DMS153 (cell line): Measurements from ENCODE around the gene ZNF3.

Experiments used
- DNase-seq: peaks from one replicate; lab custom pipeline; 2025; lab: John Stamatoyannopoulos, UW

The ZNF3 gene

GRCh38 chr7:100088621-100089457 is 7.3 kb upstream of the ZNF3 start, which contains the start of gene COPS6:
Gene COPS6 (plus strand): TSS chr7:100088969. CDS start chr7:100088991, 22 bp downstream.
- peak; percentile 43 for DNase-seq

GRCh38 chr7:100088095-100088620 is 6.6 kb upstream of the ZNF3 start:
- DNase-seq: no peak

- no peak for DNase-seq
Observed at GRCh38 chr7:100087055-100087750, 5.7 kb upstream of the ZNF3 start.

- DNase-seq: no peak
Observed at GRCh38 chr7:100085515-100085914, 4.0 kb upstream of the ZNF3 start.

DNA sequence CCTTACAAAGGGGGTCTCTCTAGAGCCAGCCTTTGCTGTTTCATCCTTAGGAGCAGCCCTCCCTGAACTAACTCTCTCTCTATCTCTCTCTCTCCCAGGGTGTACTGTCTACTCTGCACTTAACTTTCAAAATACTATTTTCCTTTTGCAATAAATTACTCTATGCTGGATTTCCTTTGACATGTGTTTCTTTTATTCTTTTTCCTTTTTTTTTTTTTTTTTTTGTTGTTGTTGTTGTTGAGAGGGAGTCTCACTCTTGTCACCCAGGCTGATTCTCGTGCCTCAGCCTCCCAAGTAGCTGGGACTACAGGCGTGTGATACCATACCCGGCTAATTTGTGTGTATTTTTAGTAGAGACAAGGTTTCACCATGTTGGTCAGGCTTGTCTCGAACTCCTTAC is 1.5 kb upstream of the ZNF3 start:
- no peak for DNase-seq

GRCh38 chr7:100080907-100081534 is 502 bp downstream of the ZNF3 start:
- peak; percentile 33 for DNase-seq

- DNase-seq: no peak
Observed at GRCh38 chr7:100079024-100079560, 2.4 kb downstream of the ZNF3 start.

DNA sequence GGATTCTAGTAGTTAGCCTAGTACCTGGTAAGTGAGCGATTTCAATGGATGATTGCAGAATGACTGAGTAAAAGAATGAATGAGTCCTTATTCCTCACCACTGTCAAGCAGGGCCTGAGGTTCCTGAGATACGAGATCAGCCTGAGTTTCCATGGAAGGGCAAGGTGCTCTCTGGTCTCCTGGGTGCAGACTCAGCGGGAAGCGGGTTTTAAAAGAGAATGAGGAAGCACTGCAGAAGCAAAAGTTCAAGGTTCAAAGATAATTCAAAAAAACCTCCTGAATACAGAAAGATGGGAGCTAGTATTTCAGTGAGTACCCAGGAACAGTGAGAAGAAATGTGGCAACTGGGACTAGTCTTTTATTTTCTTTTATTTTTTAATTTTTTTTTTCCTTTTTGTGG is 4.3 kb downstream of the ZNF3 start:
- no peak for DNase-seq

GRCh38 chr7:100075418-100075817 is 6.1 kb downstream of the ZNF3 start:
- no peak for DNase-seq

GRCh38 chr7:100074841-100075240 is 6.7 kb downstream of the ZNF3 start:
- DNase-seq: no peak

DNA sequence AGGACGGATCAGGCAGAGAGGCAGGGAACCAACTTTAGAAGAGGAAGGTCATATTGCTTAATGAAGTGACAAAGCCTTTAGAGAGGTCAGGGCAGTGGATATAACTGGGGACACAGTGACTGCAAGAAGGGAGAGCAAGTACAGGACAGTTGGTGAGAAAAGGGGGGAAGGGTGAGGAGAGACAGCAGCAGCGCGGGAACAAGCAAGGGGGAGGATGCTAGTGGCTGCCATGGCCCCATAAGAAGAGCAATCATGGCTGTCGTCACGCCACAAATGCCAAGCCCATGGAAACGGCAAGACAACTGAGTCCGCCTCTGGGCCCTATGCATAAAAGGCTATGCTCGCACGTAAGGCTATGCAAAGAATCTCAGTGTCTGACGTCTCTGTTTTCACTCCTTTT is 9.1 kb downstream of the ZNF3 start:
- DNase-seq: no peak

DNA sequence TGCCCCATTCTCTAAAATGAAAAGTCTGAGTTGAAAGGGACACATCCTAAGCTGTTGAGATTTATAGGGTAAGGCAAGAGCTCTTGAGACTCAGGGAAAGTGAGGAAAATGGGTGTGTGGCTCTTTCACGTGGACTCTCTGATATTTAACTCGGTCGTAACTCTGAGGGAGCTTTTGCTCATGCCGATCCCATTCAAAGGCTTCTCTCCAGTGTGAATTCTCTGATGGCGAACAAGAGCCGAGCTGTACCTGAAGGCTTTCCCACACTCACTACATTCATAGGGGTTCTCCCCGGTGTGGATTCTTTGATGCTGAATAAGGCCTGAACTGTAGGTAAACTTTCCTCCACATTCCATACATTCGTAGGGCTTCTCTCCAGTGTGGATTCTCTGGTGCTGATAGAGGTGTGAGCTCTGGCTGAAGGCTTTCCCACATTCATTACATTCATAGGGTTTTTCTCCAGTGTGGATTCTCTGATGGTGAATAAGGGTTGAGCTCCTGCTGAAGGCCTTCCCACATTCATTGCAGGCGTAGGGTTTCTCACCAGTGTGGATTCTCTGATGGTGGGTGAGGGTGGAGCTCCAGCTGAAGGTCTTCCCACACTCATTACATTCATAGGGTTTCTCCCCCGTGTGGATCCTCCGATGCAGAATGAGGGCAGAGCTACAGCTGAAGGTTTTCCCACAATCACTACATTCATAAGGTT is 10.4 kb downstream of the ZNF3 start:
- no peak for DNase-seq

DNA sequence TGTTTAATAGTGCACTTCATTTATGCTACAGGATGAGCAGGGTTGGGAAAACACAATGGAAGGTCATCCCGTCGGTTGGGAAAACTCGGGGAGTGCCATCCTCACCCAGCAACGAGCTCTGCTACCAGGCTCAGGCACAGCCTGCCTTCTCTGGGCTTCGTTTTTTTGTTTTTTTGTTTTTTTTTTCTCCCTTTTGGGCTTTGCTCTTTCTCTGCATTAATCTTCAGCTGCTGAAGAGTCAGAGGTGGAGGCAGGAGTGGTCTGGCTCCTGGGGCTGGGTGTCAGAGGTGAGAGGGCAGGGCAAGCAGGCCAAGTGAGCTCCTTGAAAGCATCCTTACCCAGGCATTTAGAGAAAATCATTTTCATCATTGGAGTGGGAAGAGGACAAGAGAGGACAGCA is 11.5 kb downstream of the ZNF3 start:
- DNase-seq: no peak

DNA sequence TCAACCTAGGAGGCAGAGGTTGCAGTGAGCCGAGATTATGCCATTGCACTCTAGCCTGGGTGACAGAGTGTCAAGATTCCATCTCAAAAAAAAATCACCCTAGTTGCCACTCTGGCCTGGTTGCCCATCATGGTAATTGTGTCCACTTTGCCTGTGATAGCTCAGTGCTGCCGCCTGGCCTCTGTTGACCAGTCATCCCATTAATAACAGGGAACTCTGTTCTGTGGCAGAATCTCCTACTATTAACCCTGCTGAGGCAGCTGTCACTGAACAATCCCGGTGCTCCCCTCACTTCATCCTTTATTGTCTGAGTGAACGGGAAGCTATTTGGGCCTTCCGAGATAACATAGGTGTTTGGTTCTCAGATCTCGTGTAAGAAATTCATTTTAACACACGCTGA is 14.6 kb downstream of the ZNF3 start:
- DNase-seq: no peak

DNA sequence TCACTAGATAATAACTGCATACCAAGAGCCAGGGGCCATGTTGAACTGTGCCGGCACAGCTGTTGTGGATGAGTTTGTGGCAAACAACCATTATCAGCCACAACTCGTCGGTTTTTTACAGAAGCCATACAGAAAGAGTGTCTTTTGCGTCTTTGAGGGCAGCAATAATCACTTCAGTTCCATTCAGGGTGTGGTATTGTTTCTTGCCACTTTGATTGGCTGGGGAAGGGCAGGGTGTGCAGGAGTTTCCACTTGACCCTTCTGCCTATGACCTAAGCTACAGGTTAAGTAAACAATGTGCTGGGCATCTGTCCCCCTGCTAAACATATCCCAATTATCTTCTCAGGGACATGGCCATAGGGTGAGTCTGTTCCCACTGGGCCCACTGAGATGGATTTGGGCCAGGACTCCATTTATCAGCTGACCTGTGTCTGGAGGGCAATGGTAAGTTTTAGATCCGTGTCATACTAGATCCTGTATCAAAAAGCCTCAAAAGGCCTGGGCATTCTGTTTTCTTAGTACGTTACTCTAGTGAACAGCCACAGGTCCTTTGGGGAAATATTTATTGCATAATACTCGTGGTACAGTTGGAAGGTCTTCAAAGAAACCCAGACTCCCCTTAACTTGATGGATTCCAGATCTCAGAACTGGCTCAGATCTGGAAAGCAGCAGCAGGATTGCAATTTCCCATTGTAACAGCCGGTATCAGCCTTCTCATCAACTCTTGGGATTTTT is 15.9 kb downstream of the ZNF3 start:
- DNase-seq: no peak

GRCh38 chr7:100064162-100064561 is 17.4 kb downstream of the ZNF3 start:
- no peak for DNase-seq

GRCh38 chr7:100063376-100063775 is 18.1 kb downstream of the ZNF3 start:
- DNase-seq: no peak

DNA sequence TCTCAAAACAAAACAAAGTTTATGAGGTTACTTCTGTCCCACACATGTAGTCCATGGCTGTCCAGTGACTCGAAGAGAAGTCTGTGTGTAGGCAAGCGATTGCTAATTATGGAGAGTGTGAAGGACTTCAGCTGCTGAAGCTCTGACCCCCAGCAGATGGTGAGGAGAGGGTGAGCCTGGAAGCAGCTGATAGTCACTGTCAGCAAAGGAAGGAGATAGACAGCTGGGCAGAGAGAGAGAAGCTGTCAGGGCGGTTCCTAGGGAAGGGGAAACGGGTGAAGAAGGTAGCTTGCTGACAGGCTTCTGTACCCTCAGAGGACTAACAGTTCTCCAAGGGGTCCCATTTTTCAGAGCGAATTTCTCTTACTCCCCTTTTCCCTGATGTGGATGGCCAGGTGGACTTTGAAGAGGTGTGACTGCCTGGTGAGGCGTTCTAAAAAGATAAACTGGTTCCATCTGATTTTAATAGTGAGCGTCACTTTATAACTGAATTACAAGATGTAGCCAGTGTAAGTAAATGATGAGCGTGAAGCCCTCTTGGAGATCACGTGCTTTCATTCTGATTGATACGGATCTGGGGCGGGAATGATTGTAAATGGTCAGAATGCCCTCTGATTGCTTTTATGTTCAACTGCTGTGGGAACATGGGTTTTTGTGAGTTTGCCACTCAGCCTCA is 19.9 kb downstream of the ZNF3 start:
- DNase-seq: no peak

DNA sequence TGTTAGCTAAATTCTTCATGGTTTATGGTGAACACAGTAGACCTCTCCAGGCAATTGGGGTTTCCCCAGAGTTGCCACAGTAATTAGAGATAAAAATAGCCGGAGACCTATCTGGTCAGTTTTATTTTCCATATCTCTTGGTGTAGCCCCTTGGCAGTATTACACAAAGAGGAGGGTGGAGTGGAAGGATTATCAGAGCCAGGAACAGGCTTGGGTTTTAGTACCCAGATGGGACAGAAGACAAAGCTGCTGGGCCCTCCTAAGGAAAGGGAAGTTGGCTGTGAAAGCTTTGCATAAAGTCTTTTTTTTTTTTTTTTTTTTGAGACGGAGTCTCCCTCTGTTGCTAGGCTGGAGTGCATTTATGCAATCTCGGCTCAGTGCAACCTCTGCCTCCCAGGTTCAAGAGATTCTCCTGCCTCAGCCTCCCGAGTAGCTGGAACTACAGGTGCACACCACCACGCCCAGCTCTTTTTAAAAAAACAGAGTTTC is 22.2 kb downstream of the ZNF3 start:
- no peak for DNase-seq

DNA sequence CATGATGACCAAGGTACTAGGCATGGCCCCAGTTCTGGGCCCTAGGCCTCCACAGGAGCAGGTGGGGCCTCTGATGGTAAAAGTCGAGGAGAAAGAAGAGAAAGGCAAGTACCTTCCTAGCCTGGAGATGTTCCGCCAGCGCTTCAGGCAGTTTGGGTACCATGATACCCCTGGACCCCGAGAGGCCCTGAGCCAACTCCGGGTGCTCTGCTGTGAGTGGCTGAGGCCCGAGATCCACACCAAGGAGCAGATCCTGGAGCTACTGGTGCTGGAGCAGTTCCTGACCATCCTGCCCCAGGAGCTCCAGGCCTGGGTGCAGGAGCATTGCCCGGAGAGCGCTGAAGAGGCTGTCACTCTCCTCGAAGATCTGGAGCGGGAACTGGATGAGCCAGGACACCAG is 24.5 kb downstream of the ZNF3 start:
- no peak for DNase-seq
